Skin epidermis (tissue), 12 donors: ENCODE data around the gene MMEL1.

ENCODE experiments used
- H3K27ac ChIP-seq, 21 experiments: fragments of 200-600 bp; sonication (generic) in 11 of 21; one replicate each; pipeline ENCODE4 v1.5.0; 2020; ENCODE audit warnings: mild to moderate bottlenecking in 3 of 21, inconsistent platforms in 2 of 21, moderate library complexity in 2 of 21
- H3K4me3 ChIP-seq, 7 experiments: fragments of 200-600 bp; sonication (generic) in 2 of 7; one replicate each; pipeline ENCODE4 v1.5.0; 2020; ENCODE audit warnings: inconsistent platforms in 2 of 7, mild to moderate bottlenecking in 2 of 7, moderate library complexity in 1 of 7

MMEL1 gene

DNA sequence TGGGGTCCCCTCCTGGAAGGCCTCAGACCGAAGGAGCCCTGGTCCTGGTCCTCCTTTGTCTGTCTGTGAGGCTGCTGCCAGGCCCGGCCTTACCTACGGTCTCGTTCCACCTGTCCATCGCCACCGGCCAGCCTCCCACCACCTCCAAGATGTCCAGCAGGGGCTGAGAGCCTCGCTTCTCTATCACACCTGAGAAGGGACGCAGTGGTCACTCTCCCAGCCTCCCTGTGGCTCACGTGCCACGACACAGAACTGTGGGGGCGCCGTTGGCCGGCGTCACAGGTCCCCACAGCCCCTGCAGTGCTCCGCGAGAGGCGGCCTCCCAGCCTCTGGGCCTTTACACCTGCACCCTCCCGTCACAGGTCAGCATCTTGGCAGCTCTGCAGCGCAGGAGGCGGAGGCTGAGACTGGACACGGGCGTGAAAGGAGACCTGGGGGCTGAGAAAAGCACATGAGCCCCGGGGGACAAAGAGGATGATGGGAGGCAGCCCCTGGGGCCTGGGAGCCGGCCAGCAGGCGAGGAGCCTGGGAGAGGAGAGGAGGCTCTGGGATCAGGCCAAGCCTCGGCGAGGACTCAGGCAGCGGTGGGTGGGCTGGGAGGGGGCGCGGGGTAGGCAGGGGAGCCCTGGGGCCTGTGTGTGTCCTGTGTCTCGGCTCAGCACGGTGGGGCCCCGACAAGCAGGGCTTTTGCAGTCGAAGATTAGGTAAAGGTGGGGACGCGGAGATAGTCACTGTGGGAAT lies 25.8 kb downstream of the MMEL1 start:
- no peak overlapping the region for H3K27ac ChIP-seq
- H3K4me3 ChIP-seq: no peak overlapping the region

DNA sequence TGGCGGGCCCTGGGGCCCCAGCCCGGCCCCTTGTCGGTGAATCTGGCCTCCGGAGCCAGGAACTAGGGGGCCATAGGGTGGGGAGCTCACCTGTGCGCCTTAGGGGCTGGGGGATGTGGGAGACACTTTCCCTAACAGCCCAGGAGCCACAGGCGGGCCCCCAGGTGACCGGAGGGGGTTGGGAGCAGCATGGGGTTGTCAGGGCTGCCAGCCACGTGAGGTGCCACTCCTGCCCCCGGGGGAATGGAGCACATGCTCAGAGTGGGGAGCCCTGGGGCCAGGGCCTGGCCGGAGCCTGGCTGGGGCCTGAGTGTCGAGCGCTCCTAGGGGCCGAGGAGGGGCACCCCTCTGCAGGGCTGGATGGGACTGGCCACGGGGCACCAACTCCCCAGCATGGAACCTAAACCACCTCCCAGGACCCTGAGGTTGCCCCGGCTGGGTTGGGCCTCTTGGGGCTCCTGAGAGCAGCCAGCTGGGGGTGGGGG lies 26.4 kb downstream of the MMEL1 start:
- no peak overlapping the region for H3K4me3 ChIP-seq
- no peak overlapping the region for H3K27ac ChIP-seq

DNA sequence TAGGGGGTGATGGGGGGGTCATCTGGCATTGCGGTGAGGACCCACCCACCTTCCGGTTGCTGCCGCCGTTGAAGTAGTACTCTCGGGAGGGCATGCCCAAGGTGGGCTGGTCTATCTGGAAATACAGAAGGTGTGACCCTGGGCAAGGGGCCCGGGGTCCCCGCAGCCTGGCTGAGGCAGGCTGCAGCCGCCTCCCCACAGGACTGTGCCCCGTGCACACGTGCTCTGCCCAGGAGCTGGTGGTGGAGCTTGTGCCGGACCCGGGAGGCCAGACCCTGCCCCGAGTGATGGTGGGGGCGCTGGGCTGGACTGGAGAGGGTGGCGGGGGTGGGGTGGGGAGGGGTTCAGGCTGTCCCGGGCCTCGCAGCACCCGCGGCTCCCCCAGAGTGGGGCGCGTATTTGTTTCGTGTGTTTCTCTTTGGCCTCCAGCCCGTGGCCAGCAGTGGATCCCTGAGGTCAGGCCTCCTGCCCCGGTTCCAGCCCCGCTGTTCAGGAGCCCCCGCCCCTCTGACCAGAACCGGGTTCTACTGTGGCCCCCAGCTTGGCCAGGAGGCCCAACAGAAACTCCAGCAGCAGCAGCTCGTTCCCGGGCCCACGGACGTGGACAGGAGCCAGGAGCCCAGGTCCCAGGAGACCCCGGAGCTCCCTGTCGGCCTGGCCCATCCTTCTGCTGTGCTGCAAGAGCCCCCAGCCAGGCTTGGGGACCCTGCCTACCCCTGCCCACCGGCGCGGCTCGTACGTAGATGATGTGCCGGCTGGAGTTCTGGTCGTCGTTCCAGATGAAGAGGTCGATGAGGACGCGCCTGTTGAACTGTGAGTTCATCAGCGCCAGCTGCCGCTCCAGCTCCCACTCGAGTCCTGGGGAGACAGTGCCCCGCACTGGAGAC lies 27.1 kb downstream of the MMEL1 start:
- Histone ChIP-seq H3K4me3 (no peak overlapping the region), H3K27ac (no peak overlapping the region)

DNA sequence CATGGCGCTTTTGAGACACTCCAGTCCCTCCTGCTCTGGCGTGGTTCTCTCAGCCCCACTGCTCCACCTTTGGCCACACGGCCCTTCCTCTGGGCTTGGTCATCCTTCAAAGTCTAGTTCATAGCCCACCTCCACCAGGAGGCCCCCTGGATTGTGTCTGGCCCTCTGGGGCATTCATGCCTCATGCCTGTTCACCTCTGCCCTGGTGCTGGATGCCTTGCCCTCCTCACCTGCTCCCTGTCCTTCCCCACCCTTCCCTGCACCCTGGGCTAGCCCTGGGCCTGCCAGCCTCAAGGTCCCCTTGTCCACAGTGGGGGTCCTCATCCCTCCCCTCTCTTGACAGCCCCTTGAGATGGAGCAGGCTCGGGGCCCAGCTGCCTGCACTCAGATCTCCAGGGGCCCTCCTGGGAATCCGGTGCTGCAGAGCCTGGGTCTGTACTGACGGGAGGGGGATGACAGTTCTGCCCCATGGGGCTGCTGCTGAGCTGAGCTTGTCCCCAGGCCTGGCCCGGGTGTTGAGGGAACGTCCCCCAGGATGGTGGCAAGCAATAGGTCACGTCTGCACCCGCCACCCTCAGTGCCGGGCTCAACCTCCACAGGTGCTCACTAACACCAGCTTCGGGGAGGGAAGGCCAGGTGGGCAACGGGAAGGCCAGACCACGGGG lies 27.8 kb downstream of the MMEL1 start:
- Histone ChIP-seq H3K4me3 (no peak overlapping the region), H3K27ac (no peak overlapping the region)

DNA sequence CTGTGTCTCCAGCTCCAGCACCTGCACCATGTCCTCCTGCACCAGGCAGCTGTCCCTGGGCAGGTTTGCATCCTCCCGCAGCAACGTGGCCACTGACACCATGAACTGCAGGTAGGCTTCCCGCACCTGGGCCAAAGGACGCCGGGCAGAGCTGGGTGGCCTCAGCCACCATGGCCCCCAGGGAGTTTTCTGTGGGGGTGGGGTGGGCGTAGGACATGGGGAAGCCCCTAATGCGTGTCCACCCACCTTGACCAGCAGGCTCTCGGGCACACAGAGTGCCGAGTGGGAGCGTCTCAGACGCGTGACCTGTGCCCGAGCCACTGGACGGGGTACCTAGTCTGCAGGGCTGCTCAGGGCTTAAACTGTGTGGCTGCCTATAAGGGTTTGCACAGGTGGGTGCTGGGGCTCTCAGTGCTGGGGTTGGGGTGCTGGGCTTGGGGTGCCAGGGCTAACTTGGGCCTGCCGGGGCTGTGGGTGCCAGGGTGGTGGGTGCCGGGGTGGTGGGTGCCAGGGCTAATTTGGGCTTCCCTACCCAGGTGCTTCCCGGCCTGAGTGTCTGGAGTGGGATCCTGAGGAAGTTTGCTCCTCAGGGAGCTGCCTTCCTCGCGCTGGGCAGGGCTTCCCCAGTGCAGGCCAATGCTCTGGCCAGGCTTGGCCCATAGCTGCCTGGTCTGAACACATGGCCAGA lies 28.5 kb downstream of the MMEL1 start:
- Histone ChIP-seq H3K27ac (no peak overlapping the region), H3K4me3 (no peak overlapping the region)

DNA sequence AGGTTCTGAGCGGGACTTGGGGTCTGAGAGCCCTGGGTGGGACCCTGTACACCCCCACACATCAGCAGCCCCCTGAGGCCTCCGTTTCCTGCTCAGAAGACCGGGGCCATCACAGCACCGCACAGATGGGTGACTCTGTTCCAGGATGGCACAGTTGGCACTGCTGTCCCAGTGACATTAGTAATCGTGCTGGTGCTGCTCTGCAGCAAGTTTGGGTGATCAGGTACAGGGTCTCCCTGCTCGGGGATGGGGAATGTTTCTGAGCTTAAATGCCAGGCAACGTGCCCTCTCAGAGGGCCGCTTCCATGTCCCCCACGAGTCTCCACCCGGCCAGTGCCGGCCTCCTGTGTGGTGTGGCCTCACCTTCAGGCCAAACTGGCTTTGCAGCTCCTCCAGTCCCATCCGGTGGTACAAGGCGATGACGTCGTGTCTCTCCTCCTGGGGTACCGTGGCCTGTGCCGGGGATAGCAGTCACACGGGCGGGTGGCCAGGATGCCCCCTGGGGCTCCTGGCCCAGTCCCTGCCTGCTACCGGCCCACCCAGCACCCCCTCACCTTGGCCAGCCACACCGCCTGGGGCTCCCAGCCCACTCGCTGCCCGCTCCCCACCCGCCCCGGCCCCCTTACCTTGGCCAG lies 29.2 kb downstream of the MMEL1 start:
- Histone ChIP-seq H3K4me3 (no peak overlapping the region), H3K27ac (no peak overlapping the region)

DNA sequence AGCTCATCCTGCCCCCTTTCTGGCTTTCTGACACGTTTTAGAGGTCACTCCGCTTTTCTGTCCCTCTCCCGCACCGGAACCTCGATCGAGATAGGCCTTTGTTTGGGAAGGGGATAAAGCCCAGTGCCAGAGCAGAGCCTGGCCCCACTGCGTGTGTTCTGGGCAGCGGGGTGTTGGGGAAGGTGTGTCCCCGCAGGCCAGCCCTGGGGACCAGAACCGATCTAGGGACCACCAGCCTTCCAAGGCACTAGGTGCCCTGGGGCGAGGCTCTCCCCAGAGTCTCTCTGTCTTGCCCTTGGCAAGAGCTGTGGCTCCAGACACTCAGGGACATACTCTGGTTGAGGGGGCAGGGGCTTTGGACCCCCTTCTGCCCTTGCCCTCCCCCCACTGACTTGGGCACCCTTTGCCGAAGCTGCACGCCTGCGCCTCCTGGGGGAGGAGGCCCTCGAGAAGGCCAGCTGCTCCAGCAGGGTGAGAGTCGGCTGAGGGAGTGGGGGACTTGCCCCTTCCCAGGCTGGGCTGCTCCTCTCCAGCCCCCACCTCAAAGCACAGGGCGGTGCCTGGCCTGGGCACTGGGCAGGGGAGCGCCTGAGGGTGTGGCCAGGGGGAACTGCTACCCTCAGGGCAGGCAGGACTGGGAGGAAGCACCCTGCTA lies 29.8 kb downstream of the MMEL1 start:
- Histone ChIP-seq H3K27ac (no peak overlapping the region), H3K4me3 (no peak overlapping the region)

DNA sequence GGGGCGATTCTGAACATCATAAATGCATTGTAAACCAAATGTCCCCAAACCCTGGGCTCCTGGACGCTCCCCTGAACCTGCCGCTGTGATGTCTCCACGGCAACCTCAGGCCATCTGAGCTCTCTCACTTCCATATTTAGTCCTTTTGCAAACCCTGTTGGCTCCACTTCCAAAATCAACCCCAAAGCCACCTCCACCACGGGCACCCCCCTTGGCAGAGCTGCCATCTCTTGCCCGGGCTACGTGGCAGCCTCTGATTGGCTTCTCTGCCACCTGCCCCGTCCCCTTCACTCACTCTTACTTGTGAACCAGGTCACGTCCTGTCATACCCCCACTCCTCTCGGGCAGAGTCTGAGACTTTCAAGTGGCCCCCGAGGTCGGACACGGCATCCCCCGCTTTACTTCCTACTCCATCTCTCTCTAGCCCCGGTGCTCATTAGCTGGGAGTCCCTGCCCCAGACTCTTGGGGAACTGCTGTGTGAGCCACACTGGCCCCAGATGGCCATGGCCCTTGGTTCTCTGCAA lies 30.4 kb downstream of the MMEL1 start:
- Histone ChIP-seq H3K4me3 (no peak overlapping the region), H3K27ac (no peak overlapping the region)

DNA sequence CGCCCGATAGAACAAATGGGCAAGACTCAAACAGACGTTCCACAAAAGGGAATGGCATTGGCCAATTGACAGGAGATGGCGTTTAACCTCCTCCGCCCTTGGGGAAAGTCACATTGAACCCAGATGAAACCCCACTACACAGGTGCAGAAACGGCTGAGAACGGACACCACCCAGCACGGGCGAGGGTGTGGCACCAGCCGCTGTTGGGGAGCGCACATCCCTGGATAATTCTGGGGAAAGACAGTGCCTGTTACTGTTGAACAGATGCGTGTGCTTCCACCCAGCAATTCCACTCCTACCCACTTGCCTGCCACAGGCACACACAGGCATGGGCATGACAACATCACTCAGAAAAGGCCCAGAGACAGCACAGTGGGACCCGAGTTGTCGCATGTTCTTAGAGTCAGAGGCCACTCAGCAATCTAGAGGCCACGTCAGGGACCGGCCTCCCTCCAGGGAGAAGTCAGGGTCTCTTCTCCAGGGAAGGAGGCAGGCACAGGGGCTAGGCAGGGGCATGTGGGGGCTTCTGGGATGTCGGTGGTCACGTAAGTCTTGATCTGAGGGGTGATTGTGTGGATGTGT lies 31.0 kb downstream of the MMEL1 start:
- no peak overlapping the region for H3K4me3 ChIP-seq
- no peak overlapping the region for H3K27ac ChIP-seq

DNA sequence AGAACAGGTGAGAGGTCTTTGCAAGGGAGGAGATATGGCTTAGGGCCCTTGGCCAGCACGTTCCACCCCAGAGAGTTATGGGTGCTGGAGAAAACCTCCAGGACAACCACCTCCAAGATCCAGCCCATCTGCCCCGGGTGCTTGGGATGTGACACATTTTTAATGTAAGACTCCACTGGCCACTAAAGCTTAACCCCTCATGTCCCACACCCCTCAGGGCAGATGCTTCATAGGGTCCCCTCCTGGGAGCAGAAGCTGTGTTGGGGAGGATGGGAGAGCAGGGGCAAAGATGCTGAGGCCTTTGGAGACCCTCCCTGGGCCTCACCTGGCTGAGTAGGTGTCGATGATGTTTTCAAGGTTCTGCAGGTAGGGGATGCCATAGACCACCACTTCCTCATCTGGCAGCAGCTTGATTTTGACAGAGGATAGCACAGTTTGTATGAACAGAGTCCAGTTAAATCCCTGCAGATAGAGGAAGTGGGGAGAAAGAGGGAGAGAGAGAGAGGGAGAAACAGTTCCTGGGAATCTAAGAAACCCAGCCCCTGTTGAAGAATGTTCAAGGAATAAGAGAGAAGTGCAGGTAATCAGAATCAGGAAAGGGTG lies 34.4 kb downstream of the MMEL1 start:
- H3K4me3 ChIP-seq: no peak overlapping the region

DNA sequence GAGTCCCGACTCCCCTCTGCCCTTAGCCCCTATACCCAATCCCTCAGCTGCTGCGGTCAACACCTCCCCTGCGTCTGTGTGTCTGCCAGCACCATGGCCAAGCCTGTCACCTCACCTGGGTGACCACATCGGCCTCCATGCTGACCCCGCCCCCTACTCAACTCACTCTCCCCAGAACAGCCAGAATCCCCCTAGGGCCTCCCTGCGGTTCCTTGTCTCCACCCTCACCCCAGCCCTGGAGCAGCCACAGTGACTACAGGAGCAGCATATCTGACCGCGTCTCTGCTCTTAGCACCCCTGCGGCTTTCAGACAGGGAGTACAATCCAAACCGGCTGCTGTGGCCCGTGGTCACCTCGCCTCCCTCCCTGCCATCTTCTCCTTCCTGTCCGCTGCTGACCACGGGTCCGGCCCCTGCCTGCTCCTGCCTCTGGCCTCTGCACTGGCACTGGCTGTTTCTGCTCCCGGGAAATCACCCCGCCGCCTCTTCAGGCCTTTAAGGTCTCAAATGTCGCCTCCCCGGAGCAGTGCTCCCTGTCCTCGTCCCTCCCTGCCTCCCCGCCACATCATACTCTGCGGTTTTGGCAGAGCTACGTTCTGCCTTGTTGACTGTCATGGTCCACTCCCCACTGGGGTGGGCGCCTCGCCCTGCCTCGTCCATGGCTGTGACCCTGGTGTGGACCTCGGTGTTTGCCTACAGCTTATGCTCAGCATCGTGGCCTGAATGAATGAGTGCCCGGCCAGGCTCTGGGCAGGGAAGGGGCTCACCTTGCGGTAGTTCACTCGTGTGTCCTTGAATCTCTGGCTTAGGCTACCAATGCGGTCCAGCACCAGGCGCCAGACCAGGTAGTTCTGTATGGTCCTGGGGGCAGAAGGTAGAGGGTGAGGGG lies 35.1 kb downstream of the MMEL1 start:
- Histone ChIP-seq H3K27ac (no peak overlapping the region), H3K4me3 (no peak overlapping the region)

More for the DNA sequence above, 34.4 kb downstream of the MMEL1 start:
- no peak overlapping the region for H3K27ac ChIP-seq

DNA sequence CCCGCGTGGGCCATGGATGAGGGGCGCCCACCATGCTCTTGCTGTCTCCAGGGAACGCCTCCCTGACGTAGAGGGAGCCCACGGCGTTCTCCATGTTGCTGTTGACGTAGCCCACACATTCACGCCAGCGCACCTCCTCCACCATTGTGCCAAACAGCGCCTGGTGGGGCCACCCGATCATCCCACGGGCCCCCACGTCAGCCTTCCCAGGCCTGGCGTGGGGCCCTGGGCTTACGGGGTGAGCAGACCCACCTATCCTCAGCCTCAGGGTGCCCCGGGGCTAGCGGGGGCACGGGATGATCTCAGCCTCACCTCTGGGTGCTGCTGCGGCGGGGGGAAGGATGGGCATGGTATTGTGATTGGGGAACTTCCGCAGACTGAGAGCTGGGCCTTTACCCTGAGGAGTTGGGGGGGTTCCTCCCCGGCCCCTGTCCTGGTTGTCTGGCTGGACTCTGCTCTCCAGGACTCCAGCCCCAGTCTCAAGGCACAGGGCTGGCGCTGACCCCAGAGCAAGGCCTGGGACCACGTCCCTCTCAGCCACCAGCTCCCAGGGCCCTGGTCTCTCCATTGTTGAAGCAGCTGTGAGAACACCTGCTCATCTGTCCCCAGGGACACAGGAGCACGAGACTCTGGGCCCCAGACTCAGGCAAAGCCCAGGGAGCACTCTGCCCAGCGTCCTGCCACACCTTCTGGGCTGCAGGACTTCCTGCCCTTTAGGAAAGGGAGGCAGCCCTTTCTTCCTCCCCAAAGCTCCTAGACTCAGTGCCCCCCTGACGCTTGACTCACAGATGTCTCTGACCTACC lies 36.1 kb downstream of the MMEL1 start:
- H3K27ac ChIP-seq: no peak overlapping the region
- no peak overlapping the region for H3K4me3 ChIP-seq

DNA sequence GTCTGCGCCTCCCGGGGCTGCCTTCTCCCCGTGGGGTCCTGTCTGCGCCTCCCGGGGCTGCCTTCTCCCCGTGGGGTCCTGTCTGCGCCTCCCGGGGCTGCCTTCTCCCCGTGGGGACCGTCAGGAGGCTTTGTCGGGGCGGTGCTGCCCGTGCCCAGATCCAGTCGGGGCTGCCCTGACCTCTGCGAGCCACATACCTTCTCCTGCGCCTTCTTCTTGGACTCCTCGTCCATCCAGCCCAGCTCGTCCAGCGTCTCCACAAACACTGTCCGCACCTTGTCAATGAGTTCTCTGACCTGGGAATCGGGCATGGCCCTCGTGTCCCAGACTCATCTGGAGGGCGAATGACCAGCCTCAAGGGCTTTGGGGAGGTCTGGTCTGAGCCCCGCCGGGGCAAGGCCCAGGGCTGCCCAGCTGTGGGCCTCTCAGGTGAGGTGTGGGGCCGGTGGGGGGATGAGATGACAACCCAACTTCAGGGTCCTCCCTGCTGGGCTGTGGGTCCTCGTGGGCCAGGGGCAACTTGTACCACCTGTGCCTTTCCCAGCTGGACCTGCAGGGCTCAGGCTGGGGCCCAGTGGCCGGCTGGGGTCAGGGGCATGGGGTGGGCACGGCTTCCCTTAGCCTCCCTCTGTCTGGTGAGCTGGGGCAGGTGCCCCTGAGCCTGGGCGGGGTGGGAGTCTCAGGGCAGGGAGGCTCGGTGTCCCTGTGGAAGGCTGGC lies 36.8 kb downstream of the MMEL1 start:
- Histone ChIP-seq H3K4me3 (no peak overlapping the region), H3K27ac (no peak overlapping the region)

DNA sequence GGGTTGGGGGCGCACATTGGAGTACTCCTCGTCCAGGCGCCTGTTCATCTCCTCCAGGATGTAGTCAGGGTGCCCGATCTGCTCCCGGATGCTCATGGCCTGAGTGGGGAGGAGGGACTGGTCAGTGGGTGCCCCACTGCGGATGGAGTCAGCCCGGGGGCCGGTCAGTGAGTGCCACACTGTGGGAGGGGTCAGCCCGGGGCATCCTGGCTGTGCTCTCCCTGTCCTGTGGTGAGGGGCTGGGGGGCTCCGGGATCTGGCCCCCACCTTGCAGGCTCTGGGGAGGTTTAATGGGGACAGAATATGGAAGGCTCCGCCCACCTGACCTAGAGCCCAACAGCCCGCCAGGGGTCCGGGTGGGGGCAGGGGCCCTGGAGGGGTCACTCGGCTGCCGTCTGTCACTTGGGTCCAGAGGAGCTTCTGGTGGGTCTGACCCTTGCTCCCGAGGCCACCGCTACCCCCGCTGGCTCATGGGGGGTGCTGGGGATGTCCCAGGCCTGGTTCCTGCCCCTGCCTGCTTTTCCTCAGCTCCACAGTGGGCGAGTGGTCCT lies 37.5 kb downstream of the MMEL1 start:
- Histone ChIP-seq H3K27ac (no peak overlapping the region), H3K4me3 (no peak overlapping the region)

DNA sequence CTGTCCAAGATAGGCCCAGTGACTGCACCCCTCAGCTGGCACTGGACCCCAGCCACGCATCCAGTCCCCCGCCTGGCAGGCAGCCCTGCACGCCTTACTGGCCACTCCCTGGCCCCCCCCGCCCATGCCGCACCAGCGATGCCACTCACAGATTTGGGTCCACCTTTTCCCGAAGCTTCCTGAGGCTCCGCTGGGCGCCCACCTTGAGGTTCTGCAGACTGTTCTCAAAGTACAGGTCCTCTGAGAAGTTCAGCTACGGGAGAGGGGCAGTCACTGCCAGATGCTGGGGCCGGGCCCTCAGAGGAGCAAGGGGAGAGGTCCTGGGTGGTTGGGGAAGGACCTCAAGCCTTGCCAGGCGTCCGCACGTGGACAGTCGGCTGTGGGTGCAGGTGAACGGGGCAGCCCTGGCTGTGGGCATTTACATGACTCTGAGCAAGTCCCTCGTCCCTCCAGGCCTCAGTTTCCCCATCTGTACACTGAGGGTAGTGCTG lies 38.1 kb downstream of the MMEL1 start:
- H3K4me3 ChIP-seq: no peak overlapping the region
- no peak overlapping the region for H3K27ac ChIP-seq
